DMS 273 treated with DMSO at 0.1 percent for 48 hours (cell line): ENCODE data around the gene SPAG17.

Source experiments
- DNase-seq: peaks from one replicate; lab custom pipeline; 2025; lab: John Stamatoyannopoulos, UW

The SPAG17 gene

GRCh38 chr1:118118873-118119463 lies 66.1 kb downstream of the SPAG17 start:
- DNase-seq, result no peak

- DNase-seq, result no peak
Measured at GRCh38 chr1:118118469-118118868, 66.6 kb downstream of the SPAG17 start.

- no peak for DNase-seq
Measured at GRCh38 chr1:118117521-118117920, 67.5 kb downstream of the SPAG17 start.

- no peak for DNase-seq
Measured at GRCh38 chr1:118116909-118117308, 68.1 kb downstream of the SPAG17 start.

GRCh38 chr1:118116401-118116800 lies 68.6 kb downstream of the SPAG17 start:
- DNase-seq, result no peak

GRCh38 chr1:118115567-118116295 lies 69.3 kb downstream of the SPAG17 start:
- no peak for DNase-seq

- DNase-seq, result no peak
Measured at GRCh38 chr1:118113261-118113660, 71.8 kb downstream of the SPAG17 start.

GRCh38 chr1:118110580-118110979 lies 74.4 kb downstream of the SPAG17 start:
- DNase-seq, result no peak

- no peak for DNase-seq
Measured at GRCh38 chr1:118104951-118105350, 80.1 kb downstream of the SPAG17 start.

- DNase-seq, result no peak
Measured at GRCh38 chr1:118102445-118102844, 82.6 kb downstream of the SPAG17 start.

GRCh38 chr1:118101999-118102398 lies 83.0 kb downstream of the SPAG17 start:
- DNase-seq, result no peak

- no peak for DNase-seq
Measured at GRCh38 chr1:118101515-118101844, 83.5 kb downstream of the SPAG17 start.

GRCh38 chr1:118100686-118101514 lies 84.1 kb downstream of the SPAG17 start:
- DNase-seq, result no peak

GRCh38 chr1:118099686-118100085 lies 85.3 kb downstream of the SPAG17 start:
- no peak for DNase-seq

- DNase-seq, result no peak
Measured at GRCh38 chr1:118097622-118098348, 87.2 kb downstream of the SPAG17 start.

- DNase-seq, result no peak
Measured at GRCh38 chr1:118093017-118093416, 92.0 kb downstream of the SPAG17 start.

GRCh38 chr1:118090130-118090529 lies 94.9 kb downstream of the SPAG17 start:
- no peak for DNase-seq

GRCh38 chr1:118085365-118085764 lies 99.7 kb downstream of the SPAG17 start:
- no peak for DNase-seq

GRCh38 chr1:118084400-118084799 lies 100.6 kb downstream of the SPAG17 start:
- no peak for DNase-seq

GRCh38 chr1:118082984-118083383 lies 102.0 kb downstream of the SPAG17 start:
- no peak for DNase-seq

- DNase-seq, result no peak
Measured at GRCh38 chr1:118081387-118081786, 103.6 kb downstream of the SPAG17 start.

- no peak for DNase-seq
Measured at GRCh38 chr1:118077331-118078045, 107.5 kb downstream of the SPAG17 start.
